Measurements from ENCODE around the gene IFNAR1.

DNA sequence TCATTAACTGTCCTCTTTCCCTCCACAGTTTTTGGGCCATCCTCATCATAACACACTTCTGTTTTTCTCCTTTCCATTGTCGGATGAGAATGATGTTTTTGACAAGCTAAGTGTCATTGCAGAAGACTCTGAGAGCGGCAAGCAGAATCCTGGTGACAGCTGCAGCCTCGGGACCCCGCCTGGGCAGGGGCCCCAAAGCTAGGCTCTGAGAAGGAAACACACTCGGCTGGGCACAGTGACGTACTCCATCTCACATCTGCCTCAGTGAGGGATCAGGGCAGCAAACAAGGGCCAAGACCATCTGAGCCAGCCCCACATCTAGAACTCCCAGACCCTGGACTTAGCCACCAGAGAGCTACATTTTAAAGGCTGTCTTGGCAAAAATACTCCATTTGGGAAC, 28.6 kb upstream of the IFNAR1 start:
- TF ChIP-seq TAF1 (IDR thresholded peaks at IDR 0.05; ENCODE audit: low read depth) (no peak), NFIC (IDR thresholded peaks at IDR 0.05) (no peak)
